GM23338 (cell line): ENCODE results near the gene CRYBG2.

Experiments used
- CREB1 ChIP-seq: fragments of 250-450 bp; sonication (Bioruptor Pico); IDR thresholded peaks from 2 replicates; pipeline ENCODE4 v1.5.0; 2020; ENCODE audit warnings: low read depth, mild to moderate bottlenecking, moderate library complexity
- EZH2phosphoT487 ChIP-seq: fragments of 200-600 bp; sonication (generic); IDR thresholded peaks from one replicate; pipeline ENCODE4 v1.8.1; 2018; ENCODE audit warnings: antibody characterized with exemption; ENCODE audit not compliant: unreplicated experiment
- JUNB ChIP-seq: IDR thresholded peaks from one replicate; pipeline ENCODE4 v1.6.1; 2016; ENCODE audit warnings: antibody characterized with exemption; ENCODE audit not compliant: unreplicated experiment
- NANOG ChIP-seq: IDR thresholded peaks from 2 replicates; pipeline ENCODE4 v1.6.1; 2016; ENCODE audit warnings: antibody characterized with exemption, borderline replicate concordance
- POLR2AphosphoS5 ChIP-seq: IDR thresholded peaks from 2 replicates; pipeline ENCODE4 v1.6.1; 2016; ENCODE audit warnings: antibody characterized with exemption, low read depth
- STAT1 ChIP-seq: IDR thresholded peaks from one replicate; pipeline ENCODE4 v1.6.1; 2016; ENCODE audit warnings: antibody characterized with exemption; ENCODE audit not compliant: unreplicated experiment
- TF ChIP-seq, protein P1 (sequence below), 2 experiments: fragments of 200-600 bp in 1 of 2; sonication (generic) in 1 of 2; conservative IDR thresholded peaks; 2 replicates each; pipeline versions ENCODE4 v1.5.1 to v1.6.1; 2016 to 2017; ENCODE audit warnings: antibody characterized with exemption in 2 of 2, low read depth in 2 of 2, mild to moderate bottlenecking in 2 of 2, moderate library complexity in 1 of 2
- TF ChIP-seq, protein P2 (sequence below): IDR thresholded peaks from one replicate; pipeline ENCODE4 v1.6.1; 2018; ENCODE audit warnings: antibody characterized with exemption; ENCODE audit not compliant: unreplicated experiment

DNA sequence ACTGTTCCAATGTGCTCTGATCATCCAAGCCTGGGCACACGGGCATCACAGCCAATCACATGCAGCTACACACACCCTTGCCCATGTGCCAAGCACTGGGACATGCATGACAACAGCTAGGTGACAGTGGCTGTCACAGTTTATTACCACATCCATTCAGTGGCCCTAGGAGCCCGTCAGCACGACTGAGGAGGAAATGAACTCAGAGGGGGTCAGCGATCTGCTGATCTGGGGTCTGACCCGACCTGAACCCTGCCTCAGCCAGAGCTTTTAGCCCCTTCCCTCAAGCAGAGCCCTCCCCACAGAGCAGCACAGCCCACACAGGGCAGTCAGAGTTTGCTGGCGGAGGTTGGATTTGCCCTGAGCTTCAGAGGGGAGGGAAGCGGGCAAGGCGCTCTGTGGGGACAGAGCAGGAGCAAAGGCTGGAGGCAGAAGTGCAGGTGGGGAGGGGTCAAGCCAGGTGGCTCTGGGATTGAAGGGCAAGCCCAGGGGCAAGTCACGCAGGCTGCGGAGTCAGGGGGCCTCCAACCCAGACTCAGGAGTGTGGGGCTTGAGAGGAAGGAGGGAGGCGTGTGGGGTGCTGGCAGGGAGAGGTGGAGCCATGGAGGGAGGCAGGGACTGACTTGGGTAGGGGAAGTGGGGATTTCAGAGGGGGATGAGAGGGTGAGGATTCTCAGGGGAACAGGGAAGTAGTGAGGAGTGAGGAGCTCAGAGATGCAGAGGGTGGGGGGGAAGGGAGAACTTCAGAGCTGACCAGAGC lies 63.6 kb downstream of the CRYBG2 start:
- TF ChIP-seq POLR2AphosphoS5 (no peak), NANOG (no peak), EZH2phosphoT487 (no peak), STAT1 (no peak), JUNB (no peak), CREB1 (CRISPR knock-in tag) (no peak)
- TF ChIP-seq, protein P1, sequence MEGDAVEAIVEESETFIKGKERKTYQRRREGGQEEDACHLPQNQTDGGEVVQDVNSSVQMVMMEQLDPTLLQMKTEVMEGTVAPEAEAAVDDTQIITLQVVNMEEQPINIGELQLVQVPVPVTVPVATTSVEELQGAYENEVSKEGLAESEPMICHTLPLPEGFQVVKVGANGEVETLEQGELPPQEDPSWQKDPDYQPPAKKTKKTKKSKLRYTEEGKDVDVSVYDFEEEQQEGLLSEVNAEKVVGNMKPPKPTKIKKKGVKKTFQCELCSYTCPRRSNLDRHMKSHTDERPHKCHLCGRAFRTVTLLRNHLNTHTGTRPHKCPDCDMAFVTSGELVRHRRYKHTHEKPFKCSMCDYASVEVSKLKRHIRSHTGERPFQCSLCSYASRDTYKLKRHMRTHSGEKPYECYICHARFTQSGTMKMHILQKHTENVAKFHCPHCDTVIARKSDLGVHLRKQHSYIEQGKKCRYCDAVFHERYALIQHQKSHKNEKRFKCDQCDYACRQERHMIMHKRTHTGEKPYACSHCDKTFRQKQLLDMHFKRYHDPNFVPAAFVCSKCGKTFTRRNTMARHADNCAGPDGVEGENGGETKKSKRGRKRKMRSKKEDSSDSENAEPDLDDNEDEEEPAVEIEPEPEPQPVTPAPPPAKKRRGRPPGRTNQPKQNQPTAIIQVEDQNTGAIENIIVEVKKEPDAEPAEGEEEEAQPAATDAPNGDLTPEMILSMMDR (conservative IDR thresholded peaks at IDR 0.05; ENCODE audit: low read depth in 2 of 2), result no peak
- TF ChIP-seq, protein P2, sequence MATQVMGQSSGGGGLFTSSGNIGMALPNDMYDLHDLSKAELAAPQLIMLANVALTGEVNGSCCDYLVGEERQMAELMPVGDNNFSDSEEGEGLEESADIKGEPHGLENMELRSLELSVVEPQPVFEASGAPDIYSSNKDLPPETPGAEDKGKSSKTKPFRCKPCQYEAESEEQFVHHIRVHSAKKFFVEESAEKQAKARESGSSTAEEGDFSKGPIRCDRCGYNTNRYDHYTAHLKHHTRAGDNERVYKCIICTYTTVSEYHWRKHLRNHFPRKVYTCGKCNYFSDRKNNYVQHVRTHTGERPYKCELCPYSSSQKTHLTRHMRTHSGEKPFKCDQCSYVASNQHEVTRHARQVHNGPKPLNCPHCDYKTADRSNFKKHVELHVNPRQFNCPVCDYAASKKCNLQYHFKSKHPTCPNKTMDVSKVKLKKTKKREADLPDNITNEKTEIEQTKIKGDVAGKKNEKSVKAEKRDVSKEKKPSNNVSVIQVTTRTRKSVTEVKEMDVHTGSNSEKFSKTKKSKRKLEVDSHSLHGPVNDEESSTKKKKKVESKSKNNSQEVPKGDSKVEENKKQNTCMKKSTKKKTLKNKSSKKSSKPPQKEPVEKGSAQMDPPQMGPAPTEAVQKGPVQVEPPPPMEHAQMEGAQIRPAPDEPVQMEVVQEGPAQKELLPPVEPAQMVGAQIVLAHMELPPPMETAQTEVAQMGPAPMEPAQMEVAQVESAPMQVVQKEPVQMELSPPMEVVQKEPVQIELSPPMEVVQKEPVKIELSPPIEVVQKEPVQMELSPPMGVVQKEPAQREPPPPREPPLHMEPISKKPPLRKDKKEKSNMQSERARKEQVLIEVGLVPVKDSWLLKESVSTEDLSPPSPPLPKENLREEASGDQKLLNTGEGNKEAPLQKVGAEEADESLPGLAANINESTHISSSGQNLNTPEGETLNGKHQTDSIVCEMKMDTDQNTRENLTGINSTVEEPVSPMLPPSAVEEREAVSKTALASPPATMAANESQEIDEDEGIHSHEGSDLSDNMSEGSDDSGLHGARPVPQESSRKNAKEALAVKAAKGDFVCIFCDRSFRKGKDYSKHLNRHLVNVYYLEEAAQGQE, result no peak
